GM12864 (cell line): ENCODE results near the gene UGDH.
A peak's percentile ranks its signal among the peaks of the same experiment; 100 is the strongest.
"Not testable (repeated sequence)": the region's sequence is repeated elsewhere in the genome, so short reads cannot be mapped to it uniquely, and the experiment has no call there.

ENCODE experiments used
- DNase-seq: peaks from one replicate; pipeline ENCODE4 v3.0.0-alpha.2; 2011; ENCODE audit warnings: low read depth
- H3K4me3 ChIP-seq: 2 replicates; pipeline ENCODE4 v1.5.1; 2011; ENCODE audit warnings: mild to moderate bottlenecking, low read depth, low read length, control low read depth
- TF ChIP-seq, protein P1 (sequence below): IDR thresholded peaks from 2 replicates; pipeline ENCODE4 v1.5.1; 2011; ENCODE audit warnings: low read depth, mild to moderate bottlenecking, moderate library complexity, low read length, control low read depth, inconsistent platforms; ENCODE audit errors: missing control alignments

Gene UGDH

DNA sequence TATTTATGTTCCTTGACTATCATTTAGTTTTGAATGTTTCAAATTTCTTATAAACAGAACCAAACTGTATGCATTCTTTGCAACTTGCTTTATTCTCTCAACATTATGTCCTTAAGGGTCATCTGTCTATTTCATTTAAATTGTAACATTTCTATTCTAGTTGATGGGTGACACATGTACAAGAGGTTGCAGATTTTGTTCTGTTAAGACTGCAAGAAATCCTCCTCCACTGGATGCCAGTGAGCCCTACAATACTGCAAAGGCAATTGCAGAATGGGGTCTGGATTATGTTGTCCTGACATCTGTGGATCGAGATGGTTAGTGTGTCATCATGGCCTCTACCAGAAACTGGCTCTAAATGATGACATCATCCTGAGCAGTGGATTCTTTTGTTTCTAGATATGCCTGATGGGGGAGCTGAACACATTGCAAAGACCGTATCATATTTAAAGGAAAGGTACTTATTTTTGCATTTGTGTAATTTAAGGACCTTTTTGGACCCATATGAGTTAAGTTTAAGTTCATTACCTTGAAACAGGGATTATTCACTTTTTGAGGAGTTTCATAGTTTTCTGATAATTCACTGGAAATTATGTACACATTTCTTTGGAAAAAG, 62.2 kb downstream of the UGDH start:
- no peak overlapping the region for H3K4me3 ChIP-seq
- no peak for DNase-seq
- TF ChIP-seq, protein P1, sequence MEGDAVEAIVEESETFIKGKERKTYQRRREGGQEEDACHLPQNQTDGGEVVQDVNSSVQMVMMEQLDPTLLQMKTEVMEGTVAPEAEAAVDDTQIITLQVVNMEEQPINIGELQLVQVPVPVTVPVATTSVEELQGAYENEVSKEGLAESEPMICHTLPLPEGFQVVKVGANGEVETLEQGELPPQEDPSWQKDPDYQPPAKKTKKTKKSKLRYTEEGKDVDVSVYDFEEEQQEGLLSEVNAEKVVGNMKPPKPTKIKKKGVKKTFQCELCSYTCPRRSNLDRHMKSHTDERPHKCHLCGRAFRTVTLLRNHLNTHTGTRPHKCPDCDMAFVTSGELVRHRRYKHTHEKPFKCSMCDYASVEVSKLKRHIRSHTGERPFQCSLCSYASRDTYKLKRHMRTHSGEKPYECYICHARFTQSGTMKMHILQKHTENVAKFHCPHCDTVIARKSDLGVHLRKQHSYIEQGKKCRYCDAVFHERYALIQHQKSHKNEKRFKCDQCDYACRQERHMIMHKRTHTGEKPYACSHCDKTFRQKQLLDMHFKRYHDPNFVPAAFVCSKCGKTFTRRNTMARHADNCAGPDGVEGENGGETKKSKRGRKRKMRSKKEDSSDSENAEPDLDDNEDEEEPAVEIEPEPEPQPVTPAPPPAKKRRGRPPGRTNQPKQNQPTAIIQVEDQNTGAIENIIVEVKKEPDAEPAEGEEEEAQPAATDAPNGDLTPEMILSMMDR: no peak

DNA sequence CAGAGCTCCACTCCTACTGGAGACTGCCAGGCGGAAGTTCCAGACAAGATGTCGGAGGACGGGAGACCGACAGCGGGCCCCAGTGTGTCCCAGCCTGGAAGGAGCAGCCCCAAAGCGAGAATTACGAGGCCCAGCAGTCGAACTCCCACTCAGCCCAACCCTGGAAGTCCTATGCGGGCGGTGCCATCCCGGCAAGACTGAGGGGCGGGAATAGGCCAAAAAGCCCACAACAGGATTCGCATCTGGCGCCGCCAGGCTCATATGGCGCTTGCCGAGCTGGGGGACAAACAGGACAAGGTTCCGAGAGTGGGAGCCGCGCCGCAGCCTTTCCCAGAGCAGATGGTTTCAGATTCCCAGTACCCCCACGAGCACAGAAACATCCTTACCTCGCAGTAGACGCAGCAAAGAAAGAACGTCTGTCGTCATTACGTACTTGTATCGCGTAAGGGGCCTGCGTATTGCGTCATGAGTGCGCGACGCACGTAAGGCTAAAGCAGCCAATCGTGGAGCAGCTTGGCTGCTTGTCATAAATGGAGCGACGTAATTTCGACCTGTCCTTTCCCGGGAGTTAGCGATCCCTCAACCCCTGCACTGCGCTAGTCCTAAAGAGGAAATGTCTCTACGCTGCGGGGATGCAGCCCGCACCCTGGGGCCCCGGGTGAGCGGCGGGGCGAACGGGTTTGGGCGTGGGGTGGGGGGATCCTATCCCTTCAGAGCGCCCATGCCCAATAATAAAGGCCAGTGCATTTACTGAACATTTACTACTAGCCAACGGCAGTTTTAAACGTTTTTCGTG, 68.5 kb downstream of the UGDH start, which contains the start of the genes LIAS and RPL9:
TSS of gene LIAS (plus strand) at position 552 of the 796 bp plus-strand sequence. CDS start at position 614, 62 bp downstream.
TSS of gene RPL9 (minus strand) at position 418 of the 796 bp plus-strand sequence. CDS start 483 bp downstream, outside the sequence.
- peak; percentile 99 for DNase-seq
- H3K4me3 ChIP-seq: peak within 1 kb of the TSS; percentile 81
- TF ChIP-seq, protein P1: no peak

DNA sequence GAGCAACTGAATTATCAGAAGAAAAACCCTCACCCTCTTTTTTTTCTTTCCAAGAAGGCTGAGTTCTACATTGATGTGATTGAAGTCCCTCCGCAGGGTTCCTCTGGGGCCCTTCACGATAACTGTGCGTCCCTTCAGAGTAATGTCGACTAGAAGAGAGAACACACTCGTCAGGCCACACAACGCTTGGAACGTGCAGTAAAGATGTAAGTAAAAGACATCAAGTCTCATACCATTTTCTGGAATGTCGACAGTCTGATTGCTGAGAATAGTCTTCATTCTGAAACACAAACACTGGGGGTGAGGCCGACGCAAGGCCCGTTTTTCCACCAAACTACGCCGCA, 69.1 kb downstream of the UGDH start:
- H3K4me3 ChIP-seq: peak overlapping the region; percentile 81
- DNase-seq: not testable (repeated sequence)

DNA sequence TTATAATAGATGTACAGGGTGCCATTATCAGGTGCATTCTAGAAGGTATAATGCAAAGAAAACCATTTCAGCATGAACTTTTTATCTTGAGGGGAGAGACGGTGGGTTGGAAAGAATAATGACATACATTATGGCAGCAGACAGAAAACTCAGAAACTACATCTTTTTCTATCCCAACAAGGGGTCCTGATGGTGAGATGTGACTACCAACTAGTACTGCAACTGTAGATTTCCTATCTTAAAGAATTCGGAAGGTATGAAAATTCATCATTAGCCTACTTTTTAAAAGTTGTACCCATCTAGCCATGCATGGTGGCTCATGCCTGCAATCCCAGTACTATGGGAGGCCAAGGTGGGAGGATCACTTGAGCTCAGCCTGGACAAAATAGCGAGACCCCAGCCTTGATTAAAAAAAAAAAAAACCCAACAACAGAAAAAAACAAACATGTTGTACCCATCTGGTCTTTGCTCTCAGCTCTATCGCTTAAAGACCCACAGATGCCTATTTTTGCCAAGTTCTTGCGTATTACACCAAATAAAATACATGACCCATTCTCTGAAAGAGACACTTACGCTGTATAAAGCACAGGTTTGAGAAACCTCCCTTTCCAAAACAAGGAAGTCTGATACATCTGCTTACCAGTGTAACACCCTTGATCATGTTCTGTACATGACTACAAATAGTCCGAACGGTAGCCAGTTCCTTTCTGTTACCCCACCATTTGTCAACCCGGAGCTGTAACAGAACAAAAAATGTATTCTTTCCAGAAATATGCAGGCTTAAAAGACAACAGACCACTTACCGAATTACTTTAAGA, 70.1 kb downstream of the UGDH start:
- no peak for DNase-seq
- TF ChIP-seq, protein P1: no peak
- H3K4me3 ChIP-seq: peak overlapping the region; percentile 81

DNA sequence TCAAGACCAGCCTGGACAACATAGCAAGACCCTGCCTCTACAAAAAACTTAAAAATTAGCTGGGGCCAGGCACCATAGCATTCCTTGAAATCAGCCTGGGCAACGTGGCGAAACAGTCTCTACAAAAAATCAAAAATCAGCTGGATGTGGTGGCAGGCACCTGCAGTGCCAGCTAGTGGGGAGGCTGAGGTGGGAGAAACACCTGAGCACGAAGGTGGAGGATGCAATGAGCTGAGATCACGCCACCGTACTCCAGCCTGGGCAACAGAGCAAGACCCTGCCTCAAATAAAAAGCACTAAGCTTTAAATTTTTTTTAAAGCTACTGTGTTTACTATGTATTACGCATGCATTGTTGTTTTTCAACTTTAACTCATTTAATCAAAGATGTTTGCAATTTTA, 71.8 kb downstream of the UGDH start:
- TF ChIP-seq, protein P1: no peak
- H3K4me3 ChIP-seq: no peak overlapping the region

DNA sequence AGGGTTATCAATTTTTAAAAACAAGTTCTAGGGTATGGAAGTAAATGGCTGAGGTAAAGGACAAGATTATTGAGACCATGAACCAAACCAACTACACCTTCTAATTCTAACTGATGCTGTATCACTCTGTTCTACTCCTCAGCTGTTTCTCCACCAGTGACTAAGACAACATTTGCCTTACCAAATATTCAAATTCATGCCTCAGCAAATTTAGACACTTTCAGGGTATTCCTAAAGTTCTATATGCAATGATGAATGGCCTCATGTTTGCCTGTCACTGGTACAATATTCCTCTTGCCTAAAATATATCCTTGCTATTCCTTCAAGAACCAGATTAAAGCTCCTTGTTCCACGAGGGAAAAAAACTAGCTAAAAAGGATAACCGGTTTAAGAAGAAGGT, 73.5 kb downstream of the UGDH start:
- H3K4me3 ChIP-seq: no peak overlapping the region
- TF ChIP-seq, protein P1: no peak
- no peak for DNase-seq

More for the DNA sequence above, 71.8 kb downstream of the UGDH start:
- DNase-seq: no peak
